Stomach smooth muscle (tissue), 2 donors: ENCODE measurements around the gene GNG12.

ENCODE experiments used
- H3K27ac ChIP-seq: one replicate; pipeline ENCODE4 v1.7.0; 2013; ENCODE audit warnings: mild to moderate bottlenecking, low read length, inconsistent platforms
- H3K27me3 ChIP-seq, 2 donors: one replicate each; pipeline ENCODE4 v1.7.0; 2013; ENCODE audit warnings: low read length in 2 of 2; ENCODE audit not compliant: insufficient read depth in 2 of 2, control insufficient read depth in 1 of 2
- H3K36me3 ChIP-seq, 2 donors: one replicate each; pipeline ENCODE4 v1.7.0; 2013; ENCODE audit warnings: low read length in 2 of 2; ENCODE audit not compliant: control insufficient read depth in 2 of 2, insufficient read depth in 2 of 2
- H3K4me1 ChIP-seq: one replicate; pipeline ENCODE4 v1.7.0; 2013; ENCODE audit warnings: low read length; ENCODE audit not compliant: control insufficient read depth, insufficient read depth
- H3K4me3 ChIP-seq, 2 donors: one replicate each; pipeline ENCODE4 v1.7.0; 2013; ENCODE audit warnings: low read length in 2 of 2
- H3K9ac ChIP-seq, 2 donors: one replicate each; pipeline ENCODE4 v1.7.0; 2013; ENCODE audit warnings: low read length in 2 of 2, mild to moderate bottlenecking in 1 of 2
- H3K9me3 ChIP-seq, 2 donors: one replicate each; pipeline ENCODE4 v1.7.0; 2013; ENCODE audit warnings: low read length in 2 of 2; ENCODE audit not compliant: control insufficient read depth in 2 of 2
- donor health status: healthy.
- donor health status: Pancreatic carcinoma.

The GNG12 gene

GRCh38 chr1:67795179-67795912 is 37.9 kb downstream of the GNG12 start:
- Histone ChIP-seq H3K4me1 (peaks cover 26% of the 10 kb centered on the region), H3K9ac (no peak overlapping the region), H3K27ac (no peak overlapping the region), H3K9me3 (no peaks in the 10 kb centered on the region), H3K27me3 (no peaks in the 10 kb centered on the region), H3K4me3 (no peak overlapping the region), H3K36me3 (no peaks in the 10 kb centered on the region)

- peaks cover 31% of the 10 kb centered on the region for H3K4me1 ChIP-seq
- H3K9ac ChIP-seq: no peak overlapping the region
- no peak overlapping the region for H3K4me3 ChIP-seq
- no peaks in the 10 kb centered on the region for H3K36me3 ChIP-seq
- H3K27ac ChIP-seq: peak overlapping the region; percentile 53
- no peaks in the 10 kb centered on the region for H3K9me3 ChIP-seq
- no peaks in the 10 kb centered on the region for H3K27me3 ChIP-seq
Measured at GRCh38 chr1:67793562-67793961, 39.7 kb downstream of the GNG12 start.

- H3K27ac ChIP-seq: peak overlapping the region; percentile 53
- no peak overlapping the region for H3K9ac ChIP-seq
- no peaks in the 10 kb centered on the region for H3K36me3 ChIP-seq
- no peak overlapping the region for H3K4me3 ChIP-seq
- no peaks in the 10 kb centered on the region for H3K9me3 ChIP-seq
- no peaks in the 10 kb centered on the region for H3K27me3 ChIP-seq
- H3K4me1 ChIP-seq: peaks cover 37% of the 10 kb centered on the region
Measured at GRCh38 chr1:67792741-67793458, 40.4 kb downstream of the GNG12 start.

GRCh38 chr1:67792103-67792502 is 41.2 kb downstream of the GNG12 start:
- Histone ChIP-seq H3K4me3 (peak overlapping the region in 1 of 2 donors; percentile 35), H3K4me1 (peaks cover 38% of the 10 kb centered on the region), H3K27me3 (no peaks in the 10 kb centered on the region), H3K27ac (peak overlapping the region; percentile 33), H3K9me3 (no peaks in the 10 kb centered on the region), H3K9ac (no peak overlapping the region), H3K36me3 (no peaks in the 10 kb centered on the region)

- no peak overlapping the region for H3K9ac ChIP-seq
- no peak overlapping the region for H3K27ac ChIP-seq
- peak overlapping the region in 1 of 2 donors; percentile 35 for H3K4me3 ChIP-seq
- H3K9me3 ChIP-seq: no peaks in the 10 kb centered on the region
- no peaks in the 10 kb centered on the region for H3K27me3 ChIP-seq
- H3K36me3 ChIP-seq: no peaks in the 10 kb centered on the region
- H3K4me1 ChIP-seq: peaks cover 38% of the 10 kb centered on the region
Measured at GRCh38 chr1:67791686-67792085, 41.6 kb downstream of the GNG12 start.

GRCh38 chr1:67791261-67791660 is 42.0 kb downstream of the GNG12 start:
- peaks cover 40% of the 10 kb centered on the region for H3K4me1 ChIP-seq
- H3K4me3 ChIP-seq: peak overlapping the region in 1 of 2 donors; percentile 35
- no peak overlapping the region for H3K9ac ChIP-seq
- no peaks in the 10 kb centered on the region for H3K27me3 ChIP-seq
- H3K9me3 ChIP-seq: no peaks in the 10 kb centered on the region
- H3K36me3 ChIP-seq: no peaks in the 10 kb centered on the region
- no peak overlapping the region for H3K27ac ChIP-seq

- Histone ChIP-seq H3K9ac (no peak overlapping the region), H3K36me3 (no peaks in the 10 kb centered on the region), H3K4me1 (peaks cover 44% of the 10 kb centered on the region), H3K27ac (no peak overlapping the region), H3K27me3 (no peaks in the 10 kb centered on the region), H3K9me3 (no peaks in the 10 kb centered on the region), H3K4me3 (no peak overlapping the region)
Measured at GRCh38 chr1:67790201-67790692, 43.0 kb downstream of the GNG12 start.

- Histone ChIP-seq H3K27me3 (no peaks in the 10 kb centered on the region), H3K4me3 (no peak overlapping the region), H3K9me3 (no peaks in the 10 kb centered on the region), H3K36me3 (no peaks in the 10 kb centered on the region), H3K27ac (no peak overlapping the region), H3K4me1 (peaks cover 44% of the 10 kb centered on the region), H3K9ac (no peak overlapping the region)
Measured at GRCh38 chr1:67789551-67789950, 43.7 kb downstream of the GNG12 start.

- H3K9ac ChIP-seq: no peak overlapping the region
- H3K9me3 ChIP-seq: no peaks in the 10 kb centered on the region
- no peaks in the 10 kb centered on the region for H3K27me3 ChIP-seq
- no peak overlapping the region for H3K4me3 ChIP-seq
- H3K4me1 ChIP-seq: peaks cover 38% of the 10 kb centered on the region
- H3K27ac ChIP-seq: peak overlapping the region; percentile 41
- H3K36me3 ChIP-seq: no peaks in the 10 kb centered on the region
Measured at GRCh38 chr1:67788904-67789303, 44.4 kb downstream of the GNG12 start.

GRCh38 chr1:67788238-67788790 is 45.0 kb downstream of the GNG12 start:
- Histone ChIP-seq H3K4me1 (peaks cover 33% of the 10 kb centered on the region), H3K9ac (no peak overlapping the region), H3K4me3 (no peak overlapping the region), H3K9me3 (no peaks in the 10 kb centered on the region), H3K36me3 (no peaks in the 10 kb centered on the region), H3K27ac (peak overlapping the region; percentile 41), H3K27me3 (no peaks in the 10 kb centered on the region)
